Measurements from ENCODE around the gene EPAS1.

Gene EPAS1

DNA sequence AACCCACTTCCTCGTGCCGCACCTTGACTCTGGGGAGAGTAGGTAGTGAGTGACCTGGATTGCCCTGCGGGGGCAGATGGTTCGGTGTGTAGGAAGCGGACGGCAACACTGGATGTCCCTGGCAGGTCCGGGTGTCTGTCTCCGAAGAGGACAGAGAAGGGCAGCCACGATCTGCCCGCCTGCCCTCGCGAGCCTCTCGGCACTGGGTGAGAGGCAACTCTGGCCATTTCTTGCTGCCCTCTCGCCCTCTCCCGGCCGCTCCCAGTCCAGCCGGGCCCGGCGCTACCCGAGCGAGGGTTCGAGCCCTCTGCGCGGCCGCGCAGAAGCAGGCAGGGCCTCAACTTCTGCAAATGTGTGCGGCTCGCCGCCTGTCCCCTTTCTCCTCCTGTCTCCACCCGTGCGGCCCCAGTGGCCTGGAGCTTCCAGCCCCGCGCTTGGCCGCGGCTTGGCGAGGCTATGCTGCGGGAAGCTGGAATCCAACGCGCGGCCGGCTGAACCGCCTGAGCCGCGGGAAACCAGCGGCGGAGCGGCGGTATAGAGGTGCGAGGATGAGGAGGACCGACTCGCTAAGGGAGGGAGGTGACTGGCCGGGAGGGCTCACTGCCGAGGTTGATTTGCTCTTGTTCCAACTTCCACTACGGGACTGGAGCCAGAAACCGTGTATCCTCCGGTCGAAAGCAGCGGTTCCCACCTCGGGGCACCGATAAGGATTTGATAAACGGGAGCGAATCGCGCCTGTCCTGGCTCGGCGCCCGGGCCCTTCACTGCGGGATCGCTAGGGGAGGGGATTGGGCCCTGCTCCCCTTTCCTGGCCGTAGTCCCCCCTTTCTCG, 1.5 kb downstream of the EPAS1 start:
- DNase-seq (ENCODE audit: low read depth), result peak; percentile 58
- peak overlapping the region; percentile 85 for H3K4me3 ChIP-seq (ENCODE audit: low read depth, low read length)
- peak; percentile 39 for TF ChIP-seq CTCF (conservative IDR thresholded peaks at IDR 0.05; ENCODE audit: low read depth, low read length)

GRCh38 chr2:46299365-46300263, 2.4 kb downstream of the EPAS1 start:
- DNase-seq (ENCODE audit: low read depth), result peak; percentile 74
- peak overlapping the region; percentile 85 for H3K4me3 ChIP-seq (ENCODE audit: low read depth, low read length)
- no peak for TF ChIP-seq CTCF (conservative IDR thresholded peaks at IDR 0.05; ENCODE audit: low read depth, low read length)

- TF ChIP-seq CTCF (conservative IDR thresholded peaks at IDR 0.05; ENCODE audit: low read depth, low read length), result no peak
- H3K4me3 ChIP-seq (ENCODE audit: low read depth, low read length), result peak overlapping the region; percentile 85
- DNase-seq (ENCODE audit: low read depth), result no peak
These were observed 3.2 kb downstream of the EPAS1 start for GRCh38 chr2:46300406-46300832.

DNA sequence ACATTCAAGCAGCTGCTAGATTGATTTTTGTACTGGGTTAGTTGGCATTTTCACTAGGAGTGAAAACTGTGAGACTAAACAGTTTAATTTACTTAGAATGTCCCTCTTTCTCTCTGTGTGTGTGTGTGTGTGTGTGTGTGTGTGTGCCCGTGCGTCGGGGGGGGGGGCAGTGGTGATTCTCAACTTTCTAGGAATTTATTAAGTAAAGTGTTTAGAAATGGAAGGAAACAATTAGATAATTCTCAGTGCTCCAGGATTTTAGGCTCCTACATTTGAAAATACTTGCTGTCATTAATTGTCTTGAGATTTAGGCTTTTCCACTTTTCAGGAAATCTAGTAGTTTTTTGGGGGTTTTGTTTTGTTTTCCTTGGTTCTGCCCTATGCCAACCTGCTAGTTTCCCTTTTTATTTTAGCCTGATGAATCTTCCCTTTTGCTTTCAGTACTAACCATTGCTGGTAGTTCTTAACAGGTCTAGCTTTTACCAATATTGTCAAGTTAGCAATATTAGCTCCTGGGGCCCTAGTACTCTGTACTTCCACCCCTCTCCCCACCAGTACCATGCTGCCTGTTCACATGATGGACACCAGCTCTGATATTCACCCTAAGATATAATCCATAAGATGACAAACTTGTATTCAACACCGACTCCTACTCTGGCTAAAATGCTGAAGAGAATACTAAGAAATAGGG, 4.9 kb downstream of the EPAS1 start:
- H3K4me3 ChIP-seq (ENCODE audit: low read depth, low read length), result no peak overlapping the region
- no peak for TF ChIP-seq CTCF (conservative IDR thresholded peaks at IDR 0.05; ENCODE audit: low read depth, low read length)
- DNase-seq (ENCODE audit: low read depth), result no peak

GRCh38 chr2:46303233-46303632, 6.0 kb downstream of the EPAS1 start:
- no peak for TF ChIP-seq CTCF (conservative IDR thresholded peaks at IDR 0.05; ENCODE audit: low read depth, low read length)
- no peak for DNase-seq (ENCODE audit: low read depth)
- no peak overlapping the region for H3K4me3 ChIP-seq (ENCODE audit: low read depth, low read length)

DNA sequence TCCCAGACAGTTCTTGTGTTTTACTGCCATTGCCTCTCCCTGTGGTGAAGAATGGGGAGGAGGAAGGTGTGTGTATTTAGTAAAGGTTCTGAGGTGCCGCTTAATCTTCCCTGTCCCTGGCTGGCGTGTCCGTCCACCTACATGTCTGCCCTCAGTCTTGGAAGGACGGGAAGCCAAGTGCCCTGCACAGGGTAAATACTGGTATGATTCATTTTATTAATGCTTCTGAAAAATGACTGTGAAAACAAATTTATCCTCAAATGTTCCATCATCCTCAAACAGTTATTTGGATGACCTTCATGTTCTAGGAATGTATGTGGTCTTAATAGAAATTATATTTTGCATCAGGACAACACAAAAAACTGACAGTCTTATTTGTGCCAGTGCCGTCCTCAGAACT, 6.6 kb downstream of the EPAS1 start:
- no peak for DNase-seq (ENCODE audit: low read depth)
- TF ChIP-seq CTCF (conservative IDR thresholded peaks at IDR 0.05; ENCODE audit: low read depth, low read length), result no peak
- no peak overlapping the region for H3K4me3 ChIP-seq (ENCODE audit: low read depth, low read length)
